ENCODE measurements around the gene PADI2. TPM values are rescaled to one million over a fixed set of nuclear protein-coding genes. Genes with fewer than 3 reads are reported as not detected.
A peak's percentile ranks its signal among the peaks of the same experiment; 100 is the strongest.

The PADI2 gene
- total RNA-seq, 2 experiments from 2014 or later = 0.25 to 0.30 TPM

DNA sequence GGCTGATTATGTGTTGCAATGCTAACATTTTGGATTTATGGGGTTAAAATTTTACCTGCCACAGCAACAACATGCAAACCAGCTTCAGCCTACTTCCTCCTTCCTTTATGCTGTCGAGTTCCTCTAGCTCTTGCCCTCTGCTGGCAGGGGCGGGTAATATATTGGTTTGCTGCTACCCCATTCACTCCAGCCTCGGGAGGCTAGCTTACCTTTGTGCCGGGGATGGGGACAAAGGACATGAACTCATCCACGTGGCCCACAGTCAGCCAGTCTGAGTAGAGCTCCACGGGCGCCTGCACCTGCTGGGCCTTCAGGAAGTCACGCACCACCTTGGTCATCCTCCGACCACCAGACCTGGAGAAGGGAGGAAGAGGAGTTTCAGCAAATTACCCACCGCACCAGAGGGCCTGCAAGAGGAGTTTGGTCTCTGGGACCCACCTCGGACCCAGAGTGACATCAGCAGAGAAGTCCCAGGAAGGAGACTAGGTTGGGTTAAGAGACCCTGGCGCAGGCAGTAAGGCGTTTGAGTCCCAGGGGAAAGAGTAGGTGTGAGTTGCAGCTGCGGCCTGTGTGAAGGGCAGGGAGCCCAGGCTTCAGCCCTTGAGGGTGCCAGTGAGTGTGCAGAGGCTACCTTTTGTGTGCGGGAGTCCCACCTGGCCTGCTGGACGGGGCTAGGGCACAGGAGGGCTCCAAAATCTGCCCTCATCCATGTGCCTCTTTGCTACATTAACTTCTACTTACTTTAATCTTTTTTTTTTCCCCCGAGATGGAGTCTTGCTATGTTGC lies 43.6 kb downstream of the PADI2 start:
- intact Hi-C loops (cut with DNase I, micrococcal nuclease) = no loop called here
- Histone ChIP-seq H3K9me3 (ENCODE audit: control insufficient read depth in 1 of 2, insufficient read depth in 1 of 2, low read length in 2 of 2) (no peaks in the 10 kb centered on the region), H3K4me1 (ENCODE audit: insufficient read depth, low read length) (no peaks in the 10 kb centered on the region), H3K27ac (ENCODE audit: low read depth in 1 of 2, low read length in 2 of 2) (no peak overlapping the region), H3K36me3 (ENCODE audit: insufficient read depth, low read length) (no peaks in the 10 kb centered on the region), H3K27me3 (ENCODE audit: control insufficient read depth in 1 of 2, insufficient read depth in 2 of 2, low read length in 2 of 2) (peaks cover 0 to 2% of the 10 kb centered on the region in 2 experiments), H3K4me3 (ENCODE audit: low read length) (no peak overlapping the region)
- TF ChIP-seq, protein P1, sequence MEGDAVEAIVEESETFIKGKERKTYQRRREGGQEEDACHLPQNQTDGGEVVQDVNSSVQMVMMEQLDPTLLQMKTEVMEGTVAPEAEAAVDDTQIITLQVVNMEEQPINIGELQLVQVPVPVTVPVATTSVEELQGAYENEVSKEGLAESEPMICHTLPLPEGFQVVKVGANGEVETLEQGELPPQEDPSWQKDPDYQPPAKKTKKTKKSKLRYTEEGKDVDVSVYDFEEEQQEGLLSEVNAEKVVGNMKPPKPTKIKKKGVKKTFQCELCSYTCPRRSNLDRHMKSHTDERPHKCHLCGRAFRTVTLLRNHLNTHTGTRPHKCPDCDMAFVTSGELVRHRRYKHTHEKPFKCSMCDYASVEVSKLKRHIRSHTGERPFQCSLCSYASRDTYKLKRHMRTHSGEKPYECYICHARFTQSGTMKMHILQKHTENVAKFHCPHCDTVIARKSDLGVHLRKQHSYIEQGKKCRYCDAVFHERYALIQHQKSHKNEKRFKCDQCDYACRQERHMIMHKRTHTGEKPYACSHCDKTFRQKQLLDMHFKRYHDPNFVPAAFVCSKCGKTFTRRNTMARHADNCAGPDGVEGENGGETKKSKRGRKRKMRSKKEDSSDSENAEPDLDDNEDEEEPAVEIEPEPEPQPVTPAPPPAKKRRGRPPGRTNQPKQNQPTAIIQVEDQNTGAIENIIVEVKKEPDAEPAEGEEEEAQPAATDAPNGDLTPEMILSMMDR (IDR thresholded peaks at IDR 0.05) = no peak
- Mint-ChIP-seq H3K4me1 (ENCODE audit: low read depth) (no peaks in the 10 kb centered on the region), H3K27ac (no peak overlapping the region), H3K9me3 (no peaks in the 10 kb centered on the region), H3K27me3 (no peaks in the 10 kb centered on the region), H3K4me3 (no peak overlapping the region), H3K36me3 (ENCODE audit: low read depth) (no peaks in the 10 kb centered on the region)
- ATAC-seq (ENCODE audit: poor library complexity) = no peak
- CTCF ChIA-PET = no interaction called here
- peak in 4 of 14 experiments; percentile 4 to 48 (median 14) for DNase-seq
- POLR2A ChIA-PET = no interaction called here

DNA sequence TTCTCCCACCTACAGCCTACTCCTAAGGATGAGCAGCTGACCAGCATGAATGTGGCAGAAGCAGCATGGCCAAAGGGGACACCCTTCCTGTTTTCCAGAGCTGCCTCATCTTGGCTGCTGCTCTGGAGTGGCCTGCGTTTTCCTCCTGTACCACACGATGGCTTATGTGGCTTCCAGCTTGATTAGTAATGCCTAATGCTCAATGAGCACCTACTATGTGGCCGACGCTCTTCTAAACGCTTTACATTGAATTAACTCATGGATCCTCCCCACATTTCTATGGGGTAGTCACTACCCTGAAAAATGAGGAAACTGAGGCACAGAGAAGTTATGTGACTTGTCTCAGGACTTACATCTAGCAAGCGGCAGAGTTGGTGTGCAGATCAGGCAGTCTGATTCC lies 47.5 kb downstream of the PADI2 start:
- no peaks in the 10 kb centered on the region for H3K4me1 Mint-ChIP-seq (ENCODE audit: low read depth)
- ATAC-seq (ENCODE audit: poor library complexity) = no peak
- Histone ChIP-seq H3K4me1 (ENCODE audit: insufficient read depth, low read length) (no peaks in the 10 kb centered on the region), H3K36me3 (ENCODE audit: insufficient read depth, low read length) (no peaks in the 10 kb centered on the region), H3K27me3 (ENCODE audit: control insufficient read depth in 1 of 2, insufficient read depth in 2 of 2, low read length in 2 of 2) (peaks cover 0 to 2% of the 10 kb centered on the region in 2 experiments), H3K27ac (ENCODE audit: low read depth in 1 of 2, low read length in 2 of 2) (no peak overlapping the region), H3K9me3 (ENCODE audit: control insufficient read depth in 1 of 2, insufficient read depth in 1 of 2, low read length in 2 of 2) (no peaks in the 10 kb centered on the region), H3K4me3 (ENCODE audit: low read length) (no peak overlapping the region)
- no peaks in the 10 kb centered on the region for H3K36me3 Mint-ChIP-seq (ENCODE audit: low read depth)
- no peak for DNase-seq
- TF ChIP-seq, protein P1 (IDR thresholded peaks at IDR 0.05) = no peak
- H3K27ac Mint-ChIP-seq = no peak overlapping the region
- H3K27me3 Mint-ChIP-seq = no peaks in the 10 kb centered on the region
- intact Hi-C loops (cut with DNase I, micrococcal nuclease) = no loop called here
- no peak overlapping the region for H3K4me3 Mint-ChIP-seq
- CTCF ChIA-PET = no interaction called here
- H3K9me3 Mint-ChIP-seq = no peaks in the 10 kb centered on the region
- POLR2A ChIA-PET = no interaction called here

DNA sequence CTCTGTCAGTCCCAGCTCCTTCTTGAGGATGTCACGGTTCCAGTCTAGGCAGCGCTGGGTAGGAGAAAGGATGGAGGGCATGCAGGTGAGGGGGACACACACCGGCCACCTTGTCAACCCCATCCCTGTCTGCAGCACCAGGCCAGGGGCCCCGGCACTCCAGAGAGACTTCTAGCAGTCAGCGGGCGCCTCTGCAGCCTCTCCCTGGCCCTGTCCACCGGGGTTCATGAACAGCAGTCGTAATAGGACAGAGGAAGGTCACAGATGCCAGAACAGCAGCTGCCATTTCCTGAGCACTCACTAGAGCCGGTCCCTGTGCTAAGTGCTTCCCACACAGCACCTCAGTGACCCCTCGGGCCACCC lies 49.1 kb downstream of the PADI2 start:
- H3K27ac Mint-ChIP-seq = no peak overlapping the region
- ATAC-seq (ENCODE audit: poor library complexity) = no peak
- no peak for DNase-seq
- no peaks in the 10 kb centered on the region for H3K9me3 Mint-ChIP-seq
- H3K4me1 Mint-ChIP-seq (ENCODE audit: low read depth) = no peaks in the 10 kb centered on the region
- H3K36me3 ChIP-seq (ENCODE audit: insufficient read depth, low read length) = no peaks in the 10 kb centered on the region
- H3K9me3 ChIP-seq (ENCODE audit: control insufficient read depth in 1 of 2, insufficient read depth in 1 of 2, low read length in 2 of 2) = peaks cover 0 to 5% of the 10 kb centered on the region in 2 experiments
- no peaks in the 10 kb centered on the region for H3K27me3 Mint-ChIP-seq
- POLR2A ChIA-PET = no interaction called here
- H3K36me3 Mint-ChIP-seq (ENCODE audit: low read depth) = no peaks in the 10 kb centered on the region
- no peaks in the 10 kb centered on the region for H3K4me1 ChIP-seq (ENCODE audit: insufficient read depth, low read length)
- intact Hi-C loops (cut with DNase I, micrococcal nuclease) = no loop called here
- H3K27ac ChIP-seq (ENCODE audit: low read depth in 1 of 2, low read length in 2 of 2) = no peak overlapping the region
- TF ChIP-seq, protein P1 (IDR thresholded peaks at IDR 0.05) = no peak
- H3K4me3 Mint-ChIP-seq = no peak overlapping the region
- H3K4me3 ChIP-seq (ENCODE audit: low read length) = no peak overlapping the region
- H3K27me3 ChIP-seq (ENCODE audit: control insufficient read depth in 1 of 2, insufficient read depth in 2 of 2, low read length in 2 of 2) = peaks cover 0 to 2% of the 10 kb centered on the region in 2 experiments
- CTCF ChIA-PET = no interaction called here
